Measurements from ENCODE around the gene CAMKK2. TPM values are rescaled to one million over a fixed set of nuclear protein-coding genes. Genes with fewer than 3 reads are reported as not detected.

Gene CAMKK2
- total and polyA plus RNA-seq, 8 donors: 9.3 to 26.7 (median 13.0) TPM

GRCh38 chr12:121295116-121295745 lies 1.3 kb downstream of the CAMKK2 start:
- no peaks in the 10 kb centered on the region for H3K36me3 ChIP-seq
- no peak for DNase-seq
- no peak for ATAC-seq
- no peaks in the 10 kb centered on the region for H3K27me3 ChIP-seq
- no peak overlapping the region for H3K27ac ChIP-seq
- H3K4me1 ChIP-seq: peaks cover 0 to 13% (median 0%) of the 10 kb centered on the region in 3 donors
- WGBS, 2 donors: 32 to 40% methylated on average over 7 of the region's 7 CpGs
- TF ChIP-seq, protein P1, sequence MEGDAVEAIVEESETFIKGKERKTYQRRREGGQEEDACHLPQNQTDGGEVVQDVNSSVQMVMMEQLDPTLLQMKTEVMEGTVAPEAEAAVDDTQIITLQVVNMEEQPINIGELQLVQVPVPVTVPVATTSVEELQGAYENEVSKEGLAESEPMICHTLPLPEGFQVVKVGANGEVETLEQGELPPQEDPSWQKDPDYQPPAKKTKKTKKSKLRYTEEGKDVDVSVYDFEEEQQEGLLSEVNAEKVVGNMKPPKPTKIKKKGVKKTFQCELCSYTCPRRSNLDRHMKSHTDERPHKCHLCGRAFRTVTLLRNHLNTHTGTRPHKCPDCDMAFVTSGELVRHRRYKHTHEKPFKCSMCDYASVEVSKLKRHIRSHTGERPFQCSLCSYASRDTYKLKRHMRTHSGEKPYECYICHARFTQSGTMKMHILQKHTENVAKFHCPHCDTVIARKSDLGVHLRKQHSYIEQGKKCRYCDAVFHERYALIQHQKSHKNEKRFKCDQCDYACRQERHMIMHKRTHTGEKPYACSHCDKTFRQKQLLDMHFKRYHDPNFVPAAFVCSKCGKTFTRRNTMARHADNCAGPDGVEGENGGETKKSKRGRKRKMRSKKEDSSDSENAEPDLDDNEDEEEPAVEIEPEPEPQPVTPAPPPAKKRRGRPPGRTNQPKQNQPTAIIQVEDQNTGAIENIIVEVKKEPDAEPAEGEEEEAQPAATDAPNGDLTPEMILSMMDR (IDR thresholded peaks at IDR 0.05): no peak
- H3K4me3 ChIP-seq: peak overlapping the region; percentile 94 to 99 (median 98)
- no peak for FAIRE-seq
- H3K9me3 ChIP-seq: no peaks in the 10 kb centered on the region
- intact Hi-C loops (cut with DNase I): no loop called here

- H3K36me3 ChIP-seq: no peaks in the 10 kb centered on the region
- 89 to 92% methylated on average over 9 to 10 of the region's 10 CpGs for WGBS, 2 donors
- no peak for DNase-seq
- no peak overlapping the region for H3K27ac ChIP-seq
- FAIRE-seq: no peak
- no peaks in the 10 kb centered on the region for H3K27me3 ChIP-seq
- intact Hi-C loops (cut with DNase I): no loop called here
- H3K4me1 ChIP-seq: peaks cover 0 to 13% (median 0%) of the 10 kb centered on the region in 3 donors
- H3K4me3 ChIP-seq: no peak overlapping the region
- ATAC-seq: no peak
- TF ChIP-seq, protein P1 (IDR thresholded peaks at IDR 0.05): no peak
- H3K9me3 ChIP-seq: no peaks in the 10 kb centered on the region
These were observed 2.2 kb downstream of the CAMKK2 start for GRCh38 chr12:121294151-121294889.

- no peak for ATAC-seq
- TF ChIP-seq, protein P1 (IDR thresholded peaks at IDR 0.05): no peak
- intact Hi-C loops (cut with DNase I): no loop called here
- Histone ChIP-seq H3K27ac (no peak overlapping the region), H3K36me3 (no peaks in the 10 kb centered on the region), H3K27me3 (no peaks in the 10 kb centered on the region), H3K4me3 (no peak overlapping the region), H3K4me1 (peaks cover 0 to 13% (median 0%) of the 10 kb centered on the region in 3 donors), H3K9me3 (no peaks in the 10 kb centered on the region)
- FAIRE-seq: no peak
- DNase-seq: no peak
- 91 to 92% methylated on average over 4 of the region's 4 CpGs for whole genome bisulfite sequencing, 2 donors
These were observed 2.9 kb downstream of the CAMKK2 start for GRCh38 chr12:121293603-121294002.

DNA sequence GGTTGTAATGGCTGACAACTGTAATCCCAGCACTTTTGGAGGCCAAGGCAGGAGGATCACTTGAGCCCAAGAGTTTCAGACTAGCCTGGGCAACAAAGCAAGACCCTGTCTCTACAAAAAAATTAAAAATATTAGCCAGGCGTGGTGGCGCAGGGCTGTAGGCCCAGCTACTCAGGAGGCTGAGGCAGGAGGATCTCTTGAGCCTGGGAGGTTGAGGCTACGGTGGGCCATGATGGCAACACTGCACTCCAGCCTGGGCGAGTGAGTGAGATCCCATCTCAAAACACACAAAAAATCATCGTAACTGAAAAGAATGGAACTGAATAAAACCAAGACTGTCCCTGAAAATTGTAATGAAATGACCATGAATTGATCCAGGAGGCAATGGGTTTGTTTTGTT lies 6.1 kb downstream of the CAMKK2 start:
- Histone ChIP-seq H3K27me3 (no peaks in the 10 kb centered on the region), H3K9me3 (no peaks in the 10 kb centered on the region), H3K27ac (no peak overlapping the region), H3K36me3 (no peaks in the 10 kb centered on the region), H3K4me1 (peaks cover 0 to 6% (median 0%) of the 10 kb centered on the region in 3 donors), H3K4me3 (no peak overlapping the region)
- FAIRE-seq (no peak), ATAC-seq (no peak), DNase-seq (peak in 1 of 6 donors; percentile 8)
- 95 to 97% methylated on average over 5 of the region's 5 CpGs for WGBS, 2 donors
- intact Hi-C loops (cut with DNase I): no loop called here
- TF ChIP-seq, protein P1 (IDR thresholded peaks at IDR 0.05): no peak

- FAIRE-seq: no peak
These were observed 6.5 kb downstream of the CAMKK2 start for GRCh38 chr12:121289962-121290361.

More at GRCh38 chr12:121289962-121290361, 6.5 kb downstream of the CAMKK2 start:
- DNase-seq: peak in 1 of 6 donors; percentile 12
- intact Hi-C loops (cut with DNase I): no loop called here
- no peak for ATAC-seq
- TF ChIP-seq, protein P1 (IDR thresholded peaks at IDR 0.05): no peak
- H3K27ac ChIP-seq: no peak overlapping the region
- no peaks in the 10 kb centered on the region for H3K9me3 ChIP-seq
- peaks cover 0 to 2% (median 0%) of the 10 kb centered on the region in 3 donors for H3K4me1 ChIP-seq
- no peaks in the 10 kb centered on the region for H3K27me3 ChIP-seq
- no peaks in the 10 kb centered on the region for H3K36me3 ChIP-seq
- H3K4me3 ChIP-seq: no peak overlapping the region
- 95 to 96% methylated on average over 7 of the region's 7 CpGs for WGBS, 2 donors
